ENCODE data around the gene ZFP36L1. TPM values are rescaled to one million over a fixed set of nuclear protein-coding genes. Genes with fewer than 3 reads are reported as not detected.

Gene ZFP36L1
- total RNA-seq, 2 donors from 2014 or later, result 97.0 to 123 TPM

- no peaks in the 10 kb centered on the region for H3K4me1 ChIP-seq
- intact Hi-C loops (cut with DNase I), result loop anchor here (5.0 to 10.0 kb wide), 2 partner anchors 896 to 989 kb away; no protein-coding TSS in a partner anchor
Observed at GRCh38 chr14:68823434-68824206, 30.8 kb upstream of the ZFP36L1 start.

DNA sequence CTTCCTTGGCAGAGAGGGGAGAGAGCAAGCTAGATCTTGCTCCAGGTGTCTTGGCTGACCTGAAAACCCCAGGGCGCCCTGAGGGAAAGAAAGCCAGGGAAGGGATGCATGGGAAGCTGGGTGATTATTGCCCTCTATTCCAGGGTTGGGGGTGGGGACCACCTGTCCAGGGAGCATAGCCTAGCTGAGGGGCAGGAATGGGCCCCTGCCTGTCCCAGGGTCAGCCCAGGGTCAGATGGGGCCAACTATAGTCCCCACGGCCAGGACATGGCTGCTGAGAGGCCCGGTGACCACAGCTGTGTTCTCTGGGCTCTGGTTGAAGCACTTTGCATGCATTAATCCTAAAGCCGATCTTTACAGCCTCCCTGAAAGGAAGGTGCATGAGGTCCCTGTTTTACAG, 30.1 kb upstream of the ZFP36L1 start:
- Histone ChIP-seq H3K4me1 (no peaks in the 10 kb centered on the region), H3K9me3 (no peaks in the 10 kb centered on the region), H3K9ac (ENCODE audit: low read depth in 2 of 2, low read length in 2 of 2) (no peak overlapping the region), H3K4me3 (no peak overlapping the region), H3K27me3 (no peaks in the 10 kb centered on the region), H3K27ac (no peak overlapping the region), H3K36me3 (no peaks in the 10 kb centered on the region)
- no peak for TF ChIP-seq CTCF (IDR thresholded peaks at IDR 0.05)
- intact Hi-C loops (cut with DNase I), result loop anchor here (5.0 to 10.0 kb wide), 2 partner anchors 896 to 988 kb away; no protein-coding TSS in a partner anchor
- DNase-seq, result no peak

More at GRCh38 chr14:68823434-68824206, 30.8 kb upstream of the ZFP36L1 start:
- no peak for DNase-seq
- H3K27ac ChIP-seq, result no peak overlapping the region
- no peaks in the 10 kb centered on the region for H3K27me3 ChIP-seq
- H3K9ac ChIP-seq (ENCODE audit: low read depth in 2 of 2, low read length in 2 of 2), result no peak overlapping the region
- H3K4me3 ChIP-seq, result no peak overlapping the region
- H3K36me3 ChIP-seq, result no peaks in the 10 kb centered on the region
- no peak for TF ChIP-seq CTCF (IDR thresholded peaks at IDR 0.05)
- H3K9me3 ChIP-seq, result no peaks in the 10 kb centered on the region

DNA sequence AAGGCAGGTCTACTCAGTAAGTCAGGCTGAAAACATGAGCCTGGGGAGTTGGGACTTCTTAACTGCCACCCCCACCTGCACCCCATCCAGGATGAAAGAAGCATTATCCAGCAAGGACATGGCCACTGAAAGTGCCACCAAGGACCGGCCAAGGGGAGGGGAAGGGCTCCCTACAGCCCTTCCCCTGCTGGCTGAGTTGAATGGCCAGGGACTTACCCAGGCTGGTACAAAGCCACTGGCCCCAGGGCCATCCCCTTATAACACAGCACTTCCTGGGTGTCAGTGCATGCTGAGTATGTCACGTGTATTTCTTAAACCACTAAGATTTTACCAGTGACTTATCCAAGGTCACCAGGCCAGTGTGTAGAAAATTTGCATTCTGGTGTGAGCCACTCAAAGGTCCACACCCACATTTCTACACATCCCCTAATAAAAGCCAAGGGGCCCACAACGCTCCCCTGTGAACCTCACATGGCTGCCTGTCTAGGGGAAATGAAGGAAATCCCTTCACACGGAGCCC, 29.3 kb upstream of the ZFP36L1 start:
- no peaks in the 10 kb centered on the region for H3K9me3 ChIP-seq
- no peak overlapping the region for H3K9ac ChIP-seq (ENCODE audit: low read depth in 2 of 2, low read length in 2 of 2)
- H3K27ac ChIP-seq, result no peak overlapping the region
- no peaks in the 10 kb centered on the region for H3K27me3 ChIP-seq
- TF ChIP-seq CTCF (IDR thresholded peaks at IDR 0.05), result no peak
- no peaks in the 10 kb centered on the region for H3K4me1 ChIP-seq
- H3K36me3 ChIP-seq, result no peaks in the 10 kb centered on the region
- DNase-seq, result no peak
- intact Hi-C loops (cut with DNase I), result loop anchor here (5.0 to 10.0 kb wide), 2 partner anchors 895 to 987 kb away; no protein-coding TSS in a partner anchor
- H3K4me3 ChIP-seq, result no peak overlapping the region

DNA sequence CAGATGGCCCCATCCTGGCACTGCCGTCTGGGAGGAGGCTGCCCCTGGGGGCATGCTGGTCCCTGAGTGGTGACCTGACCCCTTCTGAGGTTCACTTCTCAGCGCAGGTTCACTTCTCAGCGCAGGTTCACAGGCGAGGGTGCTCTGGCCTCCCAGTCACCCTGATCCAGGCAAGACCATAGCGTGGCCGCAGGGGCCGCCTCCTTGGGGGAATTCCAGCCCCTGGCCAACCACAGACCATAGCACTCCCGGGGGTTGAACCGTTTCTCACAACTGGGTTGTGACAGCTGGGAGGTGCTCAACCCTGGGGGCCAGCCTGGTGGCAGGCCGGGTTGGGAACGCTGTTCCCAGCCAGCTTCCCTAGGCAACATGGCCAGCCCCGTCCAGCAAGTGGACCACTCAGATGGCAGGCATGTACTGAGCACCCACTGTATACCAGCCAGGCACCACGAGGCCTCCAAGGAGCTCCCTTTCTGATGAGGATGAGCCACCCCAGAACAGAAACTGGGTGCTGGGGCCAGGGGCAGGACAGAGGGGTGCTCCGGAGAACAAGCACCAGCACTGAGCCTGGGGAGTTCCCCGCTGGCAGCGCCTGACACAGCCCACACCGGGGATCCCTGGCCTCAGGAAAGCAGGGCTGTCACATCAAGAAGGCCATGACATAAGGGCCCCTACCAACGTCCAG, 28.3 kb upstream of the ZFP36L1 start:
- TF ChIP-seq CTCF (IDR thresholded peaks at IDR 0.05), result no peak
- intact Hi-C loops (cut with DNase I), result loop anchor here (5.0 to 10.0 kb wide), 2 partner anchors 894 to 986 kb away; no protein-coding TSS in a partner anchor
- Histone ChIP-seq H3K9ac (ENCODE audit: low read depth in 2 of 2, low read length in 2 of 2) (no peak overlapping the region), H3K27me3 (no peaks in the 10 kb centered on the region), H3K27ac (no peak overlapping the region), H3K4me1 (no peaks in the 10 kb centered on the region), H3K4me3 (no peak overlapping the region), H3K9me3 (no peaks in the 10 kb centered on the region), H3K36me3 (no peaks in the 10 kb centered on the region)
- no peak for DNase-seq

GRCh38 chr14:68820536-68820935, 27.7 kb upstream of the ZFP36L1 start:
- Histone ChIP-seq H3K4me3 (no peak overlapping the region), H3K4me1 (peaks cover 6% of the 10 kb centered on the region), H3K9me3 (no peaks in the 10 kb centered on the region), H3K9ac (ENCODE audit: low read depth in 2 of 2, low read length in 2 of 2) (no peak overlapping the region), H3K36me3 (no peaks in the 10 kb centered on the region), H3K27ac (no peak overlapping the region), H3K27me3 (no peaks in the 10 kb centered on the region)
- no peak for TF ChIP-seq CTCF (IDR thresholded peaks at IDR 0.05)
- DNase-seq, result no peak
- intact Hi-C loops (cut with DNase I), result loop anchor here (5.0 to 10.0 kb wide), 2 partner anchors 893 to 986 kb away; no protein-coding TSS in a partner anchor

All from colonic mucosa (tissue), 4 donors.